GM18907 (cell line): ENCODE data around the gene CDH13.

Source experiments
- ATAC-seq: cut with Tn5 transposase; IDR thresholded peaks from one replicate; pipeline ENCODE4 v1.9.1; 2021; ENCODE audit warnings: mild to moderate bottlenecking, moderate library complexity; ENCODE audit not compliant: unreplicated experiment

CDH13 gene

GRCh38 chr16:83085660-83086059 is 458.9 kb downstream of the CDH13 start:
- no peak for ATAC-seq

DNA sequence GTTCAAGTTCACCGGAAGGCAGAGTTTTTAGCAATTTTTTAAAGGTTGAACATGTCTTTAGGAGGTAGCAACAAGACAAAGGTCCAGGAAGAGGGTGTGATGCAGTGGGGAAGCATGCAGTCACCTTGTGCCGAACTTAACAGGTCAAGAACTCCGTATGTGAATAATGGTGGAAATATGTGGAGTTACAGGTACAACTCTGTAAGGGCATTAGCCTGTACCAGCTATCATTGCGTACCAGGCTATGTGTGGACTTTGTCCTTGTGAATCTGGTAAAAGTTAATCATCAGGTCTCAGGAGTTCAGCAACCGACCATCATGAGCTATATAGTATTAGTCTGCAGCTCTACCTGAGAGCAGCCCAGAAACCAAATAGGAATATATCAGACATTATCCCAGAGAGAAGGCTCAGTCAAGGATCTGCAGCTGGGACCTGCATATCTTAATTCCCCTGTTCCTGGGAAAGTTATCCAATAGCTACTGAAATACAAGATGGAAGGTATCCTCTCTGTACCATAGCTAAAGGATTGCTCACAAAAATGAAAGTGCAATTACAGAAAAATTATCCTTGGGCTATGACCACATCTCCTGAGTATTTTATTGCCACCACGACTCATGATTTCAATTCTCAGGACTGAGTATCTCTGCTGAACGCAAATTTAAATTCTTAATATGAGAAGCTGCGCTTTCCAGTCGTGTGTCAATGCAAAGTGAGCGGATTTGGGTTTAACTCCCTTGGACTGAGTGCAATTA is 469.3 kb downstream of the CDH13 start:
- no peak for ATAC-seq

DNA sequence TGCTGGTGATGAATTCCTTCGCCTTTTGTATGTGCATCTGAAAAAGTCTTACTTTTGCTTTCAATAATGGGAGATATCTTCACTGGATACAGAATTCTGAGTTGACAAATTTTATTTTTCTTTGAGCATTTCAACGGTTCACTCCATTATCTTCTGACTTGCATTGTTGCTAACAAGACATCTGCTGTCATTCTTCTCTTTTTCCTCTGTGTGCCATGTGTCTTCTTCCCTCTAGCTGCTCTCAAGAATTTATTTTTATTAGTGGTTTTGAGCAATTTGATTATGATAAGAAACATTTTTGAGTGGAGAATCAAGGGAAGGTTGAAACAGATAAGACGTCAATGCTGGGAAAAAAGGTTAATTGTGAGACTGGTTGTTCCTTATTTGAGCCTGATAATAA is 471.8 kb downstream of the CDH13 start:
- no peak for ATAC-seq

- no peak for ATAC-seq
Measured at GRCh38 chr16:83100679-83101078, 473.9 kb downstream of the CDH13 start.

DNA sequence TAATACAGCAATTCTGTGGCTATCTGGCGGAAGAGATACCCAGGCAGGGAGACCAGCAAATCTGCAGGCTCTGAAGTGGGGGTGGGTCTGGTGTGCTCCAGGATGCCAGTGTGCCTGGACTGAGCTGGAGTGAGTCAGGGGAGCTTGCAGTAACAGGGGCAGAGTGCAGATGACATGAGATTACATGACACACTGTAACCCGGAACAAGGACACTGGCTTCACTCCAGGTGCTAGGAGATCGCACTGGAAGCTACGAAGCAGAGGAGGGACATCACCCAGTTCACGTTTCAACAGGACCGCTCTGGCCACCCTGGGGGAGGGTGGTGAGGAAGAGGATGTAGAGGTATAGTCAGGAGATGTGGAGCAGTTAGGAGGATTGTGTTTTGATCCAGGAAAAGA is 475.6 kb downstream of the CDH13 start:
- ATAC-seq: no peak

DNA sequence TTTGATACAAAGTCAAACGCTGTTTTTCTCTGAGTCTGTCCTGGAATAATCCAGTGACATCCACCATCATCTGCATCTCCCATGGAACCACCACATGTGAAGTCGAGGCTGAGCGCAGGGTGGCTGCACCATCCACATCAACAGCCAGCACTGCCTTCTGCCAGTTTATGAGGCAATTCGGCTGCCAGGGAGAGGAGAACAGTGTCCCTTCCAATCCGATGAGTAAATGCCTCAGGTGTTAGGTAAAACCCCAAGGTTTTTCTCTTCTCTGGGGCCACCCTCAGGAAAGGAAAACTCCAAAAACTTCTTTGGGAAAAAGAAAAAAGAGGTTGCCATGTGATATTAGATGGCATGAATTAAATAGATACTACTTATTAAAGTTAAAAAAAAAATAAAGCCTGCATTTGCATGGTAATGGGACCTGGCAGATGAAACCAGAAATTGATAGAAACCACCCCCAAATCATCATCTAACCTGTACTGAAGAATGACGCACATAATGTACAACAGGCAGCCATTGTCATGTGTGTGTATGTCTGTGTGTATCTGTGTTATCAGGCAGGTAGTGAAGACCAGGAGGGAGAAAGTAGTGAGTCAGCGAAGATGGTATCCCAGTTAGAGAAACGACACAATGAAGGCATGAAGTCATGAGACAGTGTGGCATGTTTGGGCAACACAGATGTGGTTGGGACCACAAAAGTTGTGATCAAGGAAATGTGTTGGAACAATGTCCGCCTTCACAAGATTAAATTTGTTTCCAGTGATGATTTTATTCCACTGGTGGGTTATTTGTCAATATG is 478.7 kb downstream of the CDH13 start:
- ATAC-seq: no peak

- no peak for ATAC-seq
Measured at GRCh38 chr16:83109490-83110125, 482.8 kb downstream of the CDH13 start.

DNA sequence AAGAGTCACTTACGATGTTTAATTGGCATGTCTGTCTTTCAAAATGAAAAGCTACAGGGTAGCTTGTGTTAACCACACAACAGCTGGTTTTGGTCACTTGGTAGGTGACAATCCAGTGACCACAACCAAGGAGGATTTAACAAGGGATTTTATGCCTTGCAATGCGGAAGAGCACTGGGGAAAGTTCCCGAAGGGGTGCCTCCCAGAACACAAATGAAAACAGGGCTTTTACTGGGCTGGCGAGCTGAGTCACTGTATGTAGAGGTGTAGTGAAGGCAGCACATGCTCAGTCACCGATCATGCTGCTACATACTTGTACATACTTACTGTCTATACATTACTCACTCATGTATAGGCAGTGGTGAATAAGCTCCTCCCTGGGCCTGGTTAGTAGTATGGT is 483.5 kb downstream of the CDH13 start:
- ATAC-seq: no peak

DNA sequence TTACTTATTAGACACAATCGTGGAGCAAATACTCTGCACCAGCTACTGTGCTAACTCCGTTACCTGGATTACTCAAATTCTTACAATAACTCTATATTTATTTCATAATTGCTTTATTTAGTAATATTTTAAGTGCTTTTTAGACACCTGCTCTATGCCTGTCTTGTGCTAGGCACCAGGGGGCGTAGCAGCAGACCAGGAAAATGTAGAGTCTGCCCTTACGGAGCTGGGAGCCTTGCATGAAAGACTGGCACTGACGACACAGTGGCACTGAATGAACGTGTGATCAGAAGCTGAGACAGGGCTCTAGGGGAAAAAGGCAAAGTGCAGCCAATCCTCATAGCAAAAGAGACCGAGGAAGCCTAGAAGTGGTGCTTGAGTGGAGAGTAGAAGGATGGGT is 486.5 kb downstream of the CDH13 start:
- ATAC-seq: no peak

DNA sequence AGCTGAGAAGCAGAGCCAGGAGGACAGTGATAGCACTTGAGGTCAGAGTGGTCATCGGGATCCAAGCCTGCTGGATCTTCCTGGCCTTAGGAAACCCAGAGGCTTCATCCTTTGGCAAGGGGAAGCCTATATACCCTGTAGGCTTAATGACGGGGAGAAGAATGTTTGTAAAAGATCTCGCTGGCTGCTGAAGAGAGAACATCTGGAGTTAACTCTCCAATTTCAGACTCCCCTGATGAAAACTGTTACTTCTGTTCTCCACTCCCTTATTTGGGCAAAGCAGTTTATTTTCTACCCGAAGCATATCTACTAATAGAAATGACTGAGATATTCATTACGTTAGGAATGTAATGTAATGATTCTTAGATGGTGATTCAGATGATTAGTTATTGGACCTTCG is 487.0 kb downstream of the CDH13 start:
- ATAC-seq: no peak

GRCh38 chr16:83115491-83116232 is 488.9 kb downstream of the CDH13 start:
- no peak for ATAC-seq

DNA sequence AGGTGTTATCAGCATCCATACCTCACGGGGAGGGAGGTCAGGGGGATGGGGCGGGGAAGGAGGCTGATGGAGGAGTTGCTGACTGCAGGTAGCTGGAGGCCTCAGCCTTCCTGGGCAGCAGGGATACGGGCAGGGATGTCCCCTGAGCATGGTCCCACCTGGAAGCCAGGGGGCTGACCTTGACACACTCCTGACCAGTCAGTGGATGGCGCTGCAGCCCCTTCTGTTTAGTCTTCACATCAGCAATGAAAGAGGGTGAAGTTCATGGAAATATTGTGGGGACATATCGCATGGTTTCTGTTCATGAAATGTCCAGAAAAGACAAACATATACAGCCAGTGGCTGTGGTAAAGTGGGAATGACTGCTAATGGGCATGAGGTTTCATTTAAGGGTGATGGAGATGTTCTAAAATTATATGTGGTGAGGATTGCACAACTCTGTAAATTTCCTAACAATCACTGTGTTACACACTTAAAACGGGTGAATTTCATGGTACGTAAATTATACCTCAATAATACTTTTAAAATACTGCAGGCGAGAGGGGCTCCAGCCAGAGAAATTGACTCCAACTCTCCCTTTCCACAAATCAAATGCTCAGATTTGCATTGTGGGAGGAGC is 489.6 kb downstream of the CDH13 start:
- no peak for ATAC-seq

- no peak for ATAC-seq
Measured at GRCh38 chr16:83117810-83118209, 491.0 kb downstream of the CDH13 start.

DNA sequence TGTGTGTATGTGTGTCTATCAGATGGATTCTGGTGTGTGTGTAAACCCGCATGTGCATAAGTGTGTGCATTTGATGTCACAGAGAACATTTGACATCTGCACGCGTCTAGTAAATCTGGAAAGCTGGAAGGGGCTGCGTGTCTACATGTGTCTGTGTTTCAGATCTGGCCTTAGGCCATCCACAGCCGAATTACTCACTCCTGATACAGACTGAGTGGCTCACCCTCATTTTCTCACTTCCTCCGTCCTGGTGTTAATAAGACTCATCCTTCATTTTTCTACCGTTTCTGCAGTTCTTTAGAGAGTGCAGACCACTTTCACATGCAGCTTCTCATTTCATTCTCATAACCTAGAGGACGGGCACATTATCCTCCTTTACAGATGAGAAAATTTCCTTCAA is 491.6 kb downstream of the CDH13 start:
- ATAC-seq: no peak

DNA sequence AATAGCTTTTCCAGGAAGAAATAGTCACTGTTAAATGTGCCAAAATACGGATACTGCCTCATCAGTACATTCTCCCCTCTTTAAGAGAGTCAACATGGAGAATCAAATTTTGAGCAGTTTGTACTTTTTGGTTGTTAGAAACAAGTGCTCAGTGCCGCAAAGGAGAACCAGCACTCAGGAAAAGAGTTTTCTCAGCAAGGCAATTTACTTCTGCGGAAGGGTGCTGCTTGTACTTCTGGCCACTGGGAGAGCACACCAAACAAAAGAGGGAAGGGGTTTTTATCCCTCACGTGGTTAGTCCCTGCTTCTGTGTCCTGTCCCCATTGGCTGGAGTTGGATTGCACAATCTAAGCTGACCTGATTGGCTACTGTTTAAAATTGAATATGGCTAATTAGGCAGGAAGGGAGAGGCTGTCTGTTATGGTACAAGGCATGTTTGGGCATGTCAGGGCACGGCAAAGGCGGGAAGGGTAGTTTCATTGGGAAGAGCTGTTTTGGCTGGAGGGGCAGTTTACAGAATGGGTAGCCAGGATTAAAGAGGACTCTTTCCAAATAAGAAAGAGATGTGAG is 499.3 kb downstream of the CDH13 start:
- no peak for ATAC-seq

- no peak for ATAC-seq
Measured at GRCh38 chr16:83128041-83128440, 501.3 kb downstream of the CDH13 start.

GRCh38 chr16:83130039-83130438 is 503.3 kb downstream of the CDH13 start:
- no peak for ATAC-seq

DNA sequence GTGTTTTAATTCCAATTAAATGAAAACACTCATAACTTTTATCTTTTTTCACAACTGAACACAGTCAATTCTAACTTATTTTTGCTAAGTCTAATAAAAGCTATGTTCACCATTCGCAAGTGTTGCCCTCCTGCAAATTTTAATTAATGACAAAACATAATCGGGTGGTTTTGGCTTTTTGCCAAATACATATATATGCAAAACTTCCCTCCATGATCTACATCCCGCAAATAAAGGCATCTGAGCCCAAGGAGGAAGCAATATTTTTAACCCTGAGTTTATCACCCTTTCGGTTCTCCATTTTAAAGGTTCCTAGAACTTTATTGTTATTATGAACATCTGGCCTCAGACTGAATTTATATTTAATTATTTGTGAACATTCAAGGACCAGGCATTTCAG is 507.9 kb downstream of the CDH13 start:
- no peak for ATAC-seq

DNA sequence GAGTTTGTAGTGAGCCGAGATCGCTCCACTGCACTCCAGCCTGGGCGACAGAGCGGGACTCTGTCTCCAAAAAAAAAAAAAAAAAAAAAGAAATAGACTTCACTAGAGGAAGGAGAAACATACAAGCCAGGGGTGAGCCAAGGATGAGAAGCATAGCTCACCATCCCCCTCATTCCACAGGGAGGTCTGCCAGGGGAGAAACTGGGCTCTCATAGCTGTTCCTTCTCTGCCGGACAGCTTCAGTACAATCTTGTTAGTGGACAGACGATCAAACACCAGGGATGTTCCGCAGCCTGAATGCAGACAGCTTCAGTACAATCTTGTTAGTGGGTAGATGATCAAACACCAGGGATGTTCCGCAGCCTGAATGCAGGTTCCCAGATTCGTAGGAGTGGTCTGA is 509.6 kb downstream of the CDH13 start:
- ATAC-seq: no peak

- ATAC-seq: no peak
Measured at GRCh38 chr16:83136924-83137323, 510.2 kb downstream of the CDH13 start.
